ENCODE measurements around the gene SLC30A2.

DNA sequence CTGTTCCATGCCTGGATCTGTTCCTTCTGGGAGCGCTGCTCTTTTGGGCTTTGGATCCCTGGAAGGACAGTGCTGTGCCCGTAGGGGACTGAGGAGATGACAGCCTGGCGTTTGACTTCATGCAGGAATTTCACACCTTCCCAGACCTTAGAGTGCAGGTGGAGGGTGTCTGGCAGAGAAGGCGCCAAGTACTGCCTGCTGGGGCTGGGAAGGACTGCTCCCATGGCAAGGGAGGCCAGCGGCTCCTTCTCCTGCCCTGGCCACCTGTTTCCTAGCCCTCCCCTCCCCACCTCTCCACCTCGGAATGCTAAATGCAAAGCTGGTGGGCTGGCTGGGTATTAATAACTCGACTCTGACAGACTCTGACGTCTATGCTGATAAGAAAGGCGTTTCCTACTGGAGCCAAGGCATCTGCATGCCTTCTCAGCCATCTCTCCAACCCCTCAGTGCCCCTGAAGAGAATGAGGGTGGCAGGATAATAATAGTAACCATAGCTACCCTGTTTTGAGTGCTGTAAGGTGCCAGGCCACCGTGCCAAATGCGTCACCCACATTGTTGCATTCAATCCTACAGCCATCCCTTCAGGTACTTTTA is 48.3 kb upstream of the SLC30A2 start:
- TF ChIP-seq, protein P1, sequence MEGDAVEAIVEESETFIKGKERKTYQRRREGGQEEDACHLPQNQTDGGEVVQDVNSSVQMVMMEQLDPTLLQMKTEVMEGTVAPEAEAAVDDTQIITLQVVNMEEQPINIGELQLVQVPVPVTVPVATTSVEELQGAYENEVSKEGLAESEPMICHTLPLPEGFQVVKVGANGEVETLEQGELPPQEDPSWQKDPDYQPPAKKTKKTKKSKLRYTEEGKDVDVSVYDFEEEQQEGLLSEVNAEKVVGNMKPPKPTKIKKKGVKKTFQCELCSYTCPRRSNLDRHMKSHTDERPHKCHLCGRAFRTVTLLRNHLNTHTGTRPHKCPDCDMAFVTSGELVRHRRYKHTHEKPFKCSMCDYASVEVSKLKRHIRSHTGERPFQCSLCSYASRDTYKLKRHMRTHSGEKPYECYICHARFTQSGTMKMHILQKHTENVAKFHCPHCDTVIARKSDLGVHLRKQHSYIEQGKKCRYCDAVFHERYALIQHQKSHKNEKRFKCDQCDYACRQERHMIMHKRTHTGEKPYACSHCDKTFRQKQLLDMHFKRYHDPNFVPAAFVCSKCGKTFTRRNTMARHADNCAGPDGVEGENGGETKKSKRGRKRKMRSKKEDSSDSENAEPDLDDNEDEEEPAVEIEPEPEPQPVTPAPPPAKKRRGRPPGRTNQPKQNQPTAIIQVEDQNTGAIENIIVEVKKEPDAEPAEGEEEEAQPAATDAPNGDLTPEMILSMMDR (CRISPR knock-in tag; IDR thresholded peaks at IDR 0.05), result no peak
- no peak for TF ChIP-seq ZNF562 (CRISPR knock-in tag; IDR thresholded peaks at IDR 0.05; ENCODE audit: borderline replicate concordance)
- no peak for TF ChIP-seq CHD4 (IDR thresholded peaks at IDR 0.05; ENCODE audit: borderline replicate concordance, low read length)
- no peak for TF ChIP-seq REST (IDR thresholded peaks at IDR 0.05; ENCODE audit: borderline replicate concordance in 1 of 2, low read depth in 1 of 2, low read length in 2 of 2)
